ENCODE results near the gene GPSM3.
A peak's percentile ranks its signal among the peaks of the same experiment; 100 is the strongest.

GRCh38 chr6:32148289-32149091 lies 44.0 kb downstream of the GPSM3 start:
- TF ChIP-seq EZH2 (IDR thresholded peaks at IDR 0.05; ENCODE audit: borderline replicate concordance, low read depth, low read length, severe bottlenecking) (peak; percentile 40), MAX (IDR thresholded peaks at IDR 0.05; ENCODE audit: insufficient read depth, insufficient read length) (no peak), POLR2A (IDR thresholded peaks at IDR 0.05; ENCODE audit: low read depth, low read length) (no peak), CTCF (IDR thresholded peaks at IDR 0.05; ENCODE audit: extremely low read depth in 1 of 2, insufficient read depth in 1 of 2, low read depth in 1 of 2, low read length in 2 of 2) (peak; percentile 37 to 40), GATA2 (IDR thresholded peaks at IDR 0.05; ENCODE audit: insufficient read depth, insufficient read length, low read depth, low read length) (no peak), MYC (IDR thresholded peaks at IDR 0.05; ENCODE audit: low read depth, low read length) (no peak)
